C4-2B (cell line): ENCODE data around the gene NAV2.

Experiments used
- ZFX ChIP-seq: fragments of 450-650 bp; IDR thresholded peaks from 2 replicates; pipeline ENCODE4 v1.6.1; 2017
- TF ChIP-seq, protein P1 (sequence below): fragments of 450-650 bp; conservative IDR thresholded peaks from 2 replicates; pipeline ENCODE4 v1.5.1; 2017; ENCODE audit warnings: mild to moderate bottlenecking

DNA sequence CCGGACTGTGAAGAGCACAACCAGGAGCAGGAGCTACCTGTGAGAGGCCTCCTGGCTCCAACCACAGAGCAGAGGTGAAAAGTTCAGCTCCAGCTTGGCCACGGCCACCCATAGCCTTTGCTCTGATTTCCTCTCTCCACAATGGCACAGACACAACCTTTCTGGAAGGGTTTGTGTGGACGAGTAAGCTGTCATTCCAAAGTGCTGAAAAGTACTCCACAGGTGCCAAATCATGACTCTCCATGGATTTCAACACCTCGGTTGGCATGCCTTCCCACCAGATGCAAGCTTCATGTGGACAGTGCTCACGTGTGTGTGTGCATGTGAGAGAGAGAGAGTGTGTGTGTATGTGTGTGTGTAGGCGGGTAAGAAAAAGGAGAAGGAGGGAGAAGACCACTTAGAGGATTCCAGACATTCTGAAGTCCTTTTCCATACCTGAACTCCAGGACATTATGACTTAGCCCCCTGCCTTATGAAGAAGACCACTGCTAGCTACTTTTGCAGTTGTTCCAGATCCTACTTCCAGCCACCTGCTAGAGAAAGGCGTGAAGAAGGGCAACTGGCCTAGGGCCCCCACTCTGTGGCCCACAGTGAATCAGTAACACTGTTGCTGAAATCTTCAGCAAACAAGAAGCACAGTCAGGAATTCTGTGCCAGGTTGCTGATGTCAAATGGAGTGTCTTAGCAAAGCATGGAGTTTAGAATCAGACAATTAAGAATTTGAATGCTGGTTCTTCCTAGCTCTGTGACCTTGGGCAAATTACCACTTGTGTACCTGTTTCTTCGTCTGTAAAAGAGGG is 13.9 kb upstream of the NAV2 start:
- TF ChIP-seq, protein P1, sequence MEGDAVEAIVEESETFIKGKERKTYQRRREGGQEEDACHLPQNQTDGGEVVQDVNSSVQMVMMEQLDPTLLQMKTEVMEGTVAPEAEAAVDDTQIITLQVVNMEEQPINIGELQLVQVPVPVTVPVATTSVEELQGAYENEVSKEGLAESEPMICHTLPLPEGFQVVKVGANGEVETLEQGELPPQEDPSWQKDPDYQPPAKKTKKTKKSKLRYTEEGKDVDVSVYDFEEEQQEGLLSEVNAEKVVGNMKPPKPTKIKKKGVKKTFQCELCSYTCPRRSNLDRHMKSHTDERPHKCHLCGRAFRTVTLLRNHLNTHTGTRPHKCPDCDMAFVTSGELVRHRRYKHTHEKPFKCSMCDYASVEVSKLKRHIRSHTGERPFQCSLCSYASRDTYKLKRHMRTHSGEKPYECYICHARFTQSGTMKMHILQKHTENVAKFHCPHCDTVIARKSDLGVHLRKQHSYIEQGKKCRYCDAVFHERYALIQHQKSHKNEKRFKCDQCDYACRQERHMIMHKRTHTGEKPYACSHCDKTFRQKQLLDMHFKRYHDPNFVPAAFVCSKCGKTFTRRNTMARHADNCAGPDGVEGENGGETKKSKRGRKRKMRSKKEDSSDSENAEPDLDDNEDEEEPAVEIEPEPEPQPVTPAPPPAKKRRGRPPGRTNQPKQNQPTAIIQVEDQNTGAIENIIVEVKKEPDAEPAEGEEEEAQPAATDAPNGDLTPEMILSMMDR: no peak
- TF ChIP-seq ZFX: no peak
